ENCODE data around the gene CRYGN. TPM values are rescaled to one million over a fixed set of nuclear protein-coding genes. Genes with fewer than 3 reads are reported as not detected.

The CRYGN gene
- total and polyA plus RNA-seq, 2 donors (not counting 1 experiment from before 2014, with no cell fraction given), result 0.07 to 0.50 TPM

- H3K79me2 ChIP-seq (ENCODE audit: control insufficient read depth, insufficient read depth, low read length), result no peaks in the 10 kb centered on the region
- DNase-seq (ENCODE audit: low read depth in 2 of 2), result no peak
- no peaks in the 10 kb centered on the region for H3K9me3 ChIP-seq (ENCODE audit: control insufficient read depth, insufficient read depth, low read depth, low read length)
- TF ChIP-seq, protein P1, sequence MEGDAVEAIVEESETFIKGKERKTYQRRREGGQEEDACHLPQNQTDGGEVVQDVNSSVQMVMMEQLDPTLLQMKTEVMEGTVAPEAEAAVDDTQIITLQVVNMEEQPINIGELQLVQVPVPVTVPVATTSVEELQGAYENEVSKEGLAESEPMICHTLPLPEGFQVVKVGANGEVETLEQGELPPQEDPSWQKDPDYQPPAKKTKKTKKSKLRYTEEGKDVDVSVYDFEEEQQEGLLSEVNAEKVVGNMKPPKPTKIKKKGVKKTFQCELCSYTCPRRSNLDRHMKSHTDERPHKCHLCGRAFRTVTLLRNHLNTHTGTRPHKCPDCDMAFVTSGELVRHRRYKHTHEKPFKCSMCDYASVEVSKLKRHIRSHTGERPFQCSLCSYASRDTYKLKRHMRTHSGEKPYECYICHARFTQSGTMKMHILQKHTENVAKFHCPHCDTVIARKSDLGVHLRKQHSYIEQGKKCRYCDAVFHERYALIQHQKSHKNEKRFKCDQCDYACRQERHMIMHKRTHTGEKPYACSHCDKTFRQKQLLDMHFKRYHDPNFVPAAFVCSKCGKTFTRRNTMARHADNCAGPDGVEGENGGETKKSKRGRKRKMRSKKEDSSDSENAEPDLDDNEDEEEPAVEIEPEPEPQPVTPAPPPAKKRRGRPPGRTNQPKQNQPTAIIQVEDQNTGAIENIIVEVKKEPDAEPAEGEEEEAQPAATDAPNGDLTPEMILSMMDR (conservative IDR thresholded peaks at IDR 0.05 in 1 of 2, IDR thresholded peaks at IDR 0.05 in 1 of 2; ENCODE audit: low read depth in 1 of 2, low read length in 2 of 2), result no peak
- TF ChIP-seq EZH2 (IDR thresholded peaks at IDR 0.05; ENCODE audit: low read length, missing control alignments), result no peak
- H3K4me1 ChIP-seq (ENCODE audit: control insufficient read depth, extremely low read depth, insufficient read depth, low read length), result peaks cover 11% of the 10 kb centered on the region
- no peak overlapping the region for H2AFZ ChIP-seq (ENCODE audit: low read length)
- H3K9ac ChIP-seq (ENCODE audit: insufficient read depth, low read length), result no peak overlapping the region
- no peak overlapping the region for H3K4me2 ChIP-seq (ENCODE audit: extremely low read depth, insufficient read depth, low read length)
- H3K4me3 ChIP-seq (replicated peaks in 1 of 4; ENCODE audit: control extremely low read depth in 1 of 4, insufficient read depth in 1 of 4, low read depth in 3 of 4, low read length in 4 of 4), result no peak overlapping the region
- no peaks in the 10 kb centered on the region for H3K36me3 ChIP-seq (ENCODE audit: control insufficient read depth, insufficient read depth, low read length)
- H3K27me3 ChIP-seq (ENCODE audit: control insufficient read depth, insufficient read depth, low read length), result no peaks in the 10 kb centered on the region
- H4K20me1 ChIP-seq (ENCODE audit: control insufficient read depth, extremely low read depth, insufficient read depth, low read length), result no peaks in the 10 kb centered on the region
- no peak overlapping the region for H3K27ac ChIP-seq (ENCODE audit: insufficient read depth, low read length)
These were observed 22.4 kb upstream of the CRYGN start for GRCh38 chr7:151462306-151462779.

DNA sequence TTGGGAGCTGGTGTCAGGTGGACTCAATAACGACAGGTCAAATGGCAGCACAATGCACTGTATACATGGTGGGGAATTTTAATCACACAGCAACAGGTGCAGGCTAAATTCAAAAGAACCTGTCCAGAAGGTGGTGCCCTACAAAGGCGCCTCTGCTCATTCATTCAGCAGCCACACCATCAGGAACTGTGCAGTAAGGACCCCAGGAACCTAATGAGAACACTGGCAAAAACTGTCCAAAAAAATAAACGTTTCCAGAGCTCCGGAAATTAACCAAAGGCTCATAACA lies 21.9 kb upstream of the CRYGN start:
- no peak overlapping the region for H3K27ac ChIP-seq (ENCODE audit: insufficient read depth, low read length)
- no peak overlapping the region for H3K4me3 ChIP-seq (replicated peaks in 1 of 4; ENCODE audit: control extremely low read depth in 1 of 4, insufficient read depth in 1 of 4, low read depth in 3 of 4, low read length in 4 of 4)
- no peaks in the 10 kb centered on the region for H3K27me3 ChIP-seq (ENCODE audit: control insufficient read depth, insufficient read depth, low read length)
- no peaks in the 10 kb centered on the region for H4K20me1 ChIP-seq (ENCODE audit: control insufficient read depth, extremely low read depth, insufficient read depth, low read length)
- no peak overlapping the region for H2AFZ ChIP-seq (ENCODE audit: low read length)
- DNase-seq (ENCODE audit: low read depth in 2 of 2), result no peak
- H3K4me1 ChIP-seq (ENCODE audit: control insufficient read depth, extremely low read depth, insufficient read depth, low read length), result peaks cover 11% of the 10 kb centered on the region
- H3K9me3 ChIP-seq (ENCODE audit: control insufficient read depth, insufficient read depth, low read depth, low read length), result no peaks in the 10 kb centered on the region
- no peak overlapping the region for H3K9ac ChIP-seq (ENCODE audit: insufficient read depth, low read length)
- TF ChIP-seq EZH2 (IDR thresholded peaks at IDR 0.05; ENCODE audit: low read length, missing control alignments), result no peak
- no peaks in the 10 kb centered on the region for H3K36me3 ChIP-seq (ENCODE audit: control insufficient read depth, insufficient read depth, low read length)
- no peaks in the 10 kb centered on the region for H3K79me2 ChIP-seq (ENCODE audit: control insufficient read depth, insufficient read depth, low read length)
- no peak overlapping the region for H3K4me2 ChIP-seq (ENCODE audit: extremely low read depth, insufficient read depth, low read length)

- Histone ChIP-seq H3K36me3 (ENCODE audit: control insufficient read depth, insufficient read depth, low read length) (no peaks in the 10 kb centered on the region), H3K9ac (ENCODE audit: insufficient read depth, low read length) (no peak overlapping the region), H3K27ac (ENCODE audit: insufficient read depth, low read length) (no peak overlapping the region), H2AFZ (ENCODE audit: low read length) (no peak overlapping the region), H3K4me3 (replicated peaks in 1 of 4; ENCODE audit: control extremely low read depth in 1 of 4, insufficient read depth in 1 of 4, low read depth in 3 of 4, low read length in 4 of 4) (no peak overlapping the region), H3K4me1 (ENCODE audit: control insufficient read depth, extremely low read depth, insufficient read depth, low read length) (peaks cover 11% of the 10 kb centered on the region), H3K9me3 (ENCODE audit: control insufficient read depth, insufficient read depth, low read depth, low read length) (no peaks in the 10 kb centered on the region), H4K20me1 (ENCODE audit: control insufficient read depth, extremely low read depth, insufficient read depth, low read length) (no peaks in the 10 kb centered on the region), H3K4me2 (ENCODE audit: extremely low read depth, insufficient read depth, low read length) (no peak overlapping the region), H3K79me2 (ENCODE audit: control insufficient read depth, insufficient read depth, low read length) (no peaks in the 10 kb centered on the region), H3K27me3 (ENCODE audit: control insufficient read depth, insufficient read depth, low read length) (no peaks in the 10 kb centered on the region)
- TF ChIP-seq, protein P1 (conservative IDR thresholded peaks at IDR 0.05 in 1 of 2, IDR thresholded peaks at IDR 0.05 in 1 of 2; ENCODE audit: low read depth in 1 of 2, low read length in 2 of 2), result no peak
- TF ChIP-seq EZH2 (IDR thresholded peaks at IDR 0.05; ENCODE audit: low read length, missing control alignments), result no peak
- peak in 1 of 2 donors; percentile 17 for DNase-seq (ENCODE audit: low read depth in 2 of 2)
These were observed 21.4 kb upstream of the CRYGN start for GRCh38 chr7:151461096-151461941.
